ENCODE data around the gene HP1BP3.

The HP1BP3 gene

GRCh38 chr1:20785907-20786252 is 1.2 kb downstream of the HP1BP3 start:
- Histone ChIP-seq H3K27ac (replicated peaks) (peak overlapping the region; percentile 87), H3K4me3 (replicated peaks; ENCODE audit: insufficient read depth, low read length) (peak overlapping the region; percentile 93), H3K27me3 (ENCODE audit: insufficient read depth, poor library complexity, severe bottlenecking) (no peaks in the 10 kb centered on the region)
- no peak for TF ChIP-seq CTCF (IDR thresholded peaks at IDR 0.05; ENCODE audit: insufficient read depth, low read length)
- no peak for TF ChIP-seq REST (IDR thresholded peaks at IDR 0.05; ENCODE audit: insufficient replicate concordance, low read depth)
- TF ChIP-seq GABPA (IDR thresholded peaks at IDR 0.05; ENCODE audit: low read depth): no peak
- no peak for TF ChIP-seq SPI1 (IDR thresholded peaks at IDR 0.05; ENCODE audit: borderline replicate concordance, low read depth)
- TF ChIP-seq POLR2AphosphoS5 (IDR thresholded peaks at IDR 0.05; ENCODE audit: low read depth): no peak
- DNase-seq (ENCODE audit: low read depth in 1 of 2, low spot score in 1 of 2): no peak

GRCh38 chr1:20775700-20776099 is 11.4 kb downstream of the HP1BP3 start:
- TF ChIP-seq CTCF (IDR thresholded peaks at IDR 0.05; ENCODE audit: insufficient read depth, low read length): no peak
- TF ChIP-seq SPI1 (IDR thresholded peaks at IDR 0.05; ENCODE audit: borderline replicate concordance, low read depth): no peak
- no peak for TF ChIP-seq POLR2AphosphoS5 (IDR thresholded peaks at IDR 0.05; ENCODE audit: low read depth)
- no peak for TF ChIP-seq REST (IDR thresholded peaks at IDR 0.05; ENCODE audit: insufficient replicate concordance, low read depth)
- TF ChIP-seq GABPA (IDR thresholded peaks at IDR 0.05; ENCODE audit: low read depth): no peak
- no peak for DNase-seq (ENCODE audit: low read depth in 1 of 2, low spot score in 1 of 2)
- H3K4me3 ChIP-seq (replicated peaks; ENCODE audit: insufficient read depth, low read length): no peak overlapping the region
- no peak overlapping the region for H3K27ac ChIP-seq (replicated peaks)
- H3K27me3 ChIP-seq (ENCODE audit: insufficient read depth, poor library complexity, severe bottlenecking): no peaks in the 10 kb centered on the region

GRCh38 chr1:20771780-20772179 is 15.3 kb downstream of the HP1BP3 start:
- H3K4me3 ChIP-seq (replicated peaks; ENCODE audit: insufficient read depth, low read length): no peak overlapping the region
- TF ChIP-seq POLR2AphosphoS5 (IDR thresholded peaks at IDR 0.05; ENCODE audit: low read depth) (no peak), SPI1 (IDR thresholded peaks at IDR 0.05; ENCODE audit: borderline replicate concordance, low read depth) (no peak), CTCF (IDR thresholded peaks at IDR 0.05; ENCODE audit: insufficient read depth, low read length) (no peak), GABPA (IDR thresholded peaks at IDR 0.05; ENCODE audit: low read depth) (no peak), REST (IDR thresholded peaks at IDR 0.05; ENCODE audit: insufficient replicate concordance, low read depth) (no peak)
- H3K27me3 ChIP-seq (ENCODE audit: insufficient read depth, poor library complexity, severe bottlenecking): no peaks in the 10 kb centered on the region
- no peak overlapping the region for H3K27ac ChIP-seq (replicated peaks)
- no peak for DNase-seq (ENCODE audit: low read depth in 1 of 2, low spot score in 1 of 2)

Data from HL-60 (cell line).